Measurements from ENCODE around the gene DNER. TPM values are rescaled to one million over a fixed set of nuclear protein-coding genes. Genes with fewer than 3 reads are reported as not detected.

The DNER gene
- total and polyA plus RNA-seq, 10 of the 15 experiments (the other 5 are each of a cell fraction or from before 2014, with no cell fraction given) = 0.04 to 0.08 (median 0.07) TPM; not detected in 7

DNA sequence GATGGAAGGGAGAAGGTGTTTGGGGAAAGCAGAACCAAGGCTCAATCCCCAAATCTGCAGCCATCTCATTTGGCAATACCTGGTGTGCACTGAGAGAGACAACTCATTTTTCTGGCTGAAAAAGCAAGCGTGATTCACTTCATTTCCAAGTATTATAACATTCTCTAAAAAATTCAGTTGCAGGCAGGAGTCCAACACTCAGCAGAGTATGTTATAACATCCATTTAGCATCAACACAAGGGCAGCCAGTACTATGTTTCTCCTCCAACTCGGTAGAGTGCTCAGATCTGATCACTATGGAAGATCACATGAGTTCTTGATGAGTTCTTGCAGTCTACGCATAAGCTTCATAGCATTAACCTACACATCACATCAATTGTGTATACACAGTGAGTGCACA, 343.8 kb downstream of the DNER start:
- Histone ChIP-seq H2AFZ (ENCODE audit: control insufficient read depth, low read depth, low read length) (no peak overlapping the region), H3K4me2 (ENCODE audit: control insufficient read depth, insufficient read depth) (no peak overlapping the region), H3K4me3 (no peak overlapping the region), H4K20me1 (ENCODE audit: control insufficient read depth, insufficient read depth) (no peaks in the 10 kb centered on the region), H3K9ac (ENCODE audit: control insufficient read depth, insufficient read depth, low read length) (no peak overlapping the region), H3K79me2 (ENCODE audit: control insufficient read depth, insufficient read depth, low read length) (no peaks in the 10 kb centered on the region), H3K27me3 (replicated peaks in 1 of 2; ENCODE audit: control insufficient read depth in 2 of 2, insufficient read depth in 2 of 2, low read length in 1 of 2) (no peaks in the 10 kb centered on the region), H3K27ac (ENCODE audit: control insufficient read depth, insufficient read depth) (no peak overlapping the region), H3K4me1 (ENCODE audit: control insufficient read depth, insufficient read depth, low read length) (no peaks in the 10 kb centered on the region), H3K36me3 (ENCODE audit: control insufficient read depth in 2 of 2, insufficient read depth in 2 of 2, low read length in 1 of 2) (no peaks in the 10 kb centered on the region), H3K9me3 (replicated peaks; ENCODE audit: control insufficient read depth, insufficient read depth, low read length) (no peaks in the 10 kb centered on the region)
- no peak for FAIRE-seq
- DNase-seq (ENCODE audit: low read depth, low spot score) = no peak
- CTCF ChIA-PET = no interaction called here
- TF ChIP-seq RELB (IDR thresholded peaks at IDR 0.05; ENCODE audit: low read depth) (no peak), RB1 (IDR thresholded peaks at IDR 0.05; ENCODE audit: borderline replicate concordance) (no peak), HDAC2 (IDR thresholded peaks at IDR 0.05) (no peak), ZZZ3 (IDR thresholded peaks at IDR 0.05; ENCODE audit: control insufficient read depth, insufficient read length, low read depth) (no peak), CEBPZ (IDR thresholded peaks at IDR 0.05; ENCODE audit: low read depth, low read length) (no peak), SPI1 (IDR thresholded peaks at IDR 0.05; ENCODE audit: borderline replicate concordance, insufficient read depth, low read depth, low read length) (no peak), SUPT20H (IDR thresholded peaks at IDR 0.05; ENCODE audit: borderline replicate concordance, control insufficient read depth, low read depth, low read length) (no peak), RBBP5 (conservative IDR thresholded peaks at IDR 0.05) (no peak), GABPA (IDR thresholded peaks at IDR 0.05; ENCODE audit: low read depth) (no peak), NFXL1 (IDR thresholded peaks at IDR 0.05; ENCODE audit: borderline replicate concordance) (no peak), FOS (IDR thresholded peaks at IDR 0.05; ENCODE audit: borderline replicate concordance, extremely low read depth, insufficient read length) (no peak), CEBPB (IDR thresholded peaks at IDR 0.05; ENCODE audit: borderline replicate concordance in 1 of 2, low read depth in 2 of 2, low read length in 2 of 2) (no peak)
- TF ChIP-seq, protein P1, sequence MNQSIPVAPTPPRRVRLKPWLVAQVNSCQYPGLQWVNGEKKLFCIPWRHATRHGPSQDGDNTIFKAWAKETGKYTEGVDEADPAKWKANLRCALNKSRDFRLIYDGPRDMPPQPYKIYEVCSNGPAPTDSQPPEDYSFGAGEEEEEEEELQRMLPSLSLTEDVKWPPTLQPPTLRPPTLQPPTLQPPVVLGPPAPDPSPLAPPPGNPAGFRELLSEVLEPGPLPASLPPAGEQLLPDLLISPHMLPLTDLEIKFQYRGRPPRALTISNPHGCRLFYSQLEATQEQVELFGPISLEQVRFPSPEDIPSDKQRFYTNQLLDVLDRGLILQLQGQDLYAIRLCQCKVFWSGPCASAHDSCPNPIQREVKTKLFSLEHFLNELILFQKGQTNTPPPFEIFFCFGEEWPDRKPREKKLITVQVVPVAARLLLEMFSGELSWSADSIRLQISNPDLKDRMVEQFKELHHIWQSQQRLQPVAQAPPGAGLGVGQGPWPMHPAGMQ (IDR thresholded peaks at IDR 0.05; ENCODE audit: borderline replicate concordance) = no peak
- in situ Hi-C loops (cut with MboI) (no loop called here), intact Hi-C loops (cut with micrococcal nuclease; ENCODE audit: unreplicated experiment) (no loop called here)
- ATAC-seq = no peak
- SMC1A ChIA-PET (ENCODE audit: uncharacterized antibody, unreplicated experiment) = no interaction called here
- RAD21 ChIA-PET (ENCODE audit: unreplicated experiment) = no interaction called here
- 0% methylated on average over 3 of the region's 3 CpGs for WGBS (ENCODE audit: insufficient coverage, insufficient replicate concordance, low lambda C conversion rate, missing lambda C conversion rate)
- no TSS peak for BruUV-seq (replicated peaks)
- POLR2A ChIA-PET = no interaction called here
